Measurements from ENCODE around the gene COL15A1. TPM values are rescaled to one million over a fixed set of nuclear protein-coding genes. Genes with fewer than 3 reads are reported as not detected.

COL15A1 gene
- total RNA-seq, 1 experiment from 2014 or later, result 0.22 TPM

DNA sequence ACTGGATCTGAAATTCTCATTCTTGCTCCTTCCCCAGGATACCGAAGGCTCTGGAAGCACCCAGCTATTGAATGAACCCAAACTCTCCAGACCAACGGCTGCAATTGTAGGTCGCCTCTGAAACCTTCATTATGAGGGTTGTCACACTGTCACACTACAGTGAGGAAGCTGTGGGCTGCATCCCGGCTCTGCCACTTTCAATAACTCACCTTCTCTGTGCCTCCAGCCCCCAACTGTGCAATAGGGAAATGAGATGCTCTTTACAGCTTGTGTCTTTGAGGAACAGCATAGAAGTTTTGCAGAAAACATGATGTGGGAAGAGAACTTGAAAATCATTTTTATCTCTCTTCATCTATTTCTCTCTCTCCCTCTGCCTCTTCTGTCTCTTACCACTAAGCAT lies 91.6 kb downstream of the COL15A1 start (continued):
- no peak for TF ChIP-seq TEAD4 (CRISPR knock-in tag; IDR thresholded peaks at IDR 0.05)
- TF ChIP-seq, protein P1, sequence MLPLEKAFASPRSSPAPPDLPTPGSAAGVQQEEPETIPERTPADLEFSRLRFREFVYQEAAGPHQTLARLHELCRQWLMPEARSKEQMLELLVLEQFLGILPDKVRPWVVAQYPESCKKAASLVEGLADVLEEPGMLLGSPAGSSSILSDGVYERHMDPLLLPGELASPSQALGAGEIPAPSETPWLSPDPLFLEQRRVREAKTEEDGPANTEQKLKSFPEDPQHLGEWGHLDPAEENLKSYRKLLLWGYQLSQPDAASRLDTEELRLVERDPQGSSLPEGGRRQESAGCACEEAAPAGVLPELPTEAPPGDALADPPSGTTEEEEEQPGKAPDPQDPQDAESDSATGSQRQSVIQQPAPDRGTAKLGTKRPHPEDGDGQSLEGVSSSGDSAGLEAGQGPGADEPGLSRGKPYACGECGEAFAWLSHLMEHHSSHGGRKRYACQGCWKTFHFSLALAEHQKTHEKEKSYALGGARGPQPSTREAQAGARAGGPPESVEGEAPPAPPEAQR (CRISPR knock-in tag; IDR thresholded peaks at IDR 0.05), result no peak
- no peak for TF ChIP-seq IRF2 (CRISPR knock-in tag; IDR thresholded peaks at IDR 0.05; ENCODE audit: borderline replicate concordance, low read depth)
- TF ChIP-seq, protein P2, sequence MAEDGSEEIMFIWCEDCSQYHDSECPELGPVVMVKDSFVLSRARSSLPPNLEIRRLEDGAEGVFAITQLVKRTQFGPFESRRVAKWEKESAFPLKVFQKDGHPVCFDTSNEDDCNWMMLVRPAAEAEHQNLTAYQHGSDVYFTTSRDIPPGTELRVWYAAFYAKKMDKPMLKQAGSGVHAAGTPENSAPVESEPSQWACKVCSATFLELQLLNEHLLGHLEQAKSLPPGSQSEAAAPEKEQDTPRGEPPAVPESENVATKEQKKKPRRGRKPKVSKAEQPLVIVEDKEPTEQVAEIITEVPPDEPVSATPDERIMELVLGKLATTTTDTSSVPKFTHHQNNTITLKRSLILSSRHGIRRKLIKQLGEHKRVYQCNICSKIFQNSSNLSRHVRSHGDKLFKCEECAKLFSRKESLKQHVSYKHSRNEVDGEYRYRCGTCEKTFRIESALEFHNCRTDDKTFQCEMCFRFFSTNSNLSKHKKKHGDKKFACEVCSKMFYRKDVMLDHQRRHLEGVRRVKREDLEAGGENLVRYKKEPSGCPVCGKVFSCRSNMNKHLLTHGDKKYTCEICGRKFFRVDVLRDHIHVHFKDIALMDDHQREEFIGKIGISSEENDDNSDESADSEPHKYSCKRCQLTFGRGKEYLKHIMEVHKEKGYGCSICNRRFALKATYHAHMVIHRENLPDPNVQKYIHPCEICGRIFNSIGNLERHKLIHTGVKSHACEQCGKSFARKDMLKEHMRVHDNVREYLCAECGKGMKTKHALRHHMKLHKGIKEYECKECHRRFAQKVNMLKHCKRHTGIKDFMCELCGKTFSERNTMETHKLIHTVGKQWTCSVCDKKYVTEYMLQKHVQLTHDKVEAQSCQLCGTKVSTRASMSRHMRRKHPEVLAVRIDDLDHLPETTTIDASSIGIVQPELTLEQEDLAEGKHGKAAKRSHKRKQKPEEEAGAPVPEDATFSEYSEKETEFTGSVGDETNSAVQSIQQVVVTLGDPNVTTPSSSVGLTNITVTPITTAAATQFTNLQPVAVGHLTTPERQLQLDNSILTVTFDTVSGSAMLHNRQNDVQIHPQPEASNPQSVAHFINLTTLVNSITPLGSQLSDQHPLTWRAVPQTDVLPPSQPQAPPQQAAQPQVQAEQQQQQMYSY (CRISPR knock-in tag; IDR thresholded peaks at IDR 0.05), result no peak

DNA sequence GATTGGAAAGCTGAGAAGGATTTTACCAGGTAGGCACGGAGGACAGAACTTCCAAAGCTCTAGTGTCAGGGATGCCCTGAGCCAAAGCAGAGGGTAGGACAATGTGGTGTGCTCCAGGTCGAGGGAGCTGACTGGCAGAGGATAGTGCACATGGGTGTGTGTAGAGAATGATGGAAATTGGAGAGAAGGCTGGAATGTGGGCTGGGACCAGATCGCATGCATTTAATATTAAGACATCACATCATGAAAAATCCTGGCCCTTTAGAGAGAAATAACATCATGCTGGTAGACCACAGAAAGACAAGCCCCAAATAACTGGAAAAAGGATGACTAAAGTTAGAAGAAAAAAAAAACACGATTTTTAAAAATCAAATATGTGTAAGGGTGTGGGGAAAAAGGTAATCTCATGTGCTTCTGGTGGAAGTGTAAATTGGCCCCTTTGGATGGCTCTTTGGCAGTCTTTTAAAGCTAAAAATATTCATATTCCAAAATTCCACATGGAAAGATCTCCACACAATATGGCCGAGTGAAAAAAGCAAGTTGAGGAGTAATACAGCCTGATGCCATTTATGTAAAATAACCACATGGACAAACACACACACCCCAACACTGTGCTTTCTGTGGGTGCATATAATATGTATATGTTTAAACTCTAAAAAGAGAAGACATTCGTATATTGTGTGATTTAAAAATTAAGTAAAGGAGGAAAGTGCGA lies 94.2 kb downstream of the COL15A1 start:
- no peak for ATAC-seq
- no peak for DNase-seq (ENCODE audit: low spot score)
- Mint-ChIP-seq H3K36me3 (no peaks in the 10 kb centered on the region), H3K9me3 (no peaks in the 10 kb centered on the region), H3K4me3 (no peak overlapping the region), H3K27me3 (ENCODE audit: low read depth) (no peaks in the 10 kb centered on the region), H3K4me1 (no peaks in the 10 kb centered on the region), H3K27ac (no peak overlapping the region)
- ChIA-PET POLR2A (no interaction called here), CTCF (interaction anchor here (1.3 to 2.1 kb wide), 2 partner anchors 63 to 103 kb away, joined by 4 to 5 read pairs; no protein-coding TSS in a partner anchor)
- no peak for TF ChIP-seq RELA (CRISPR knock-in tag; IDR thresholded peaks at IDR 0.05; ENCODE audit: borderline replicate concordance)
- TF ChIP-seq CBFB (CRISPR knock-in tag; IDR thresholded peaks at IDR 0.05; ENCODE audit: low read depth), result no peak
- no peak for TF ChIP-seq TEAD1 (CRISPR knock-in tag; IDR thresholded peaks at IDR 0.05)
- TF ChIP-seq ZNF121 (CRISPR knock-in tag; IDR thresholded peaks at IDR 0.05), result no peak
- TF ChIP-seq, protein P3, sequence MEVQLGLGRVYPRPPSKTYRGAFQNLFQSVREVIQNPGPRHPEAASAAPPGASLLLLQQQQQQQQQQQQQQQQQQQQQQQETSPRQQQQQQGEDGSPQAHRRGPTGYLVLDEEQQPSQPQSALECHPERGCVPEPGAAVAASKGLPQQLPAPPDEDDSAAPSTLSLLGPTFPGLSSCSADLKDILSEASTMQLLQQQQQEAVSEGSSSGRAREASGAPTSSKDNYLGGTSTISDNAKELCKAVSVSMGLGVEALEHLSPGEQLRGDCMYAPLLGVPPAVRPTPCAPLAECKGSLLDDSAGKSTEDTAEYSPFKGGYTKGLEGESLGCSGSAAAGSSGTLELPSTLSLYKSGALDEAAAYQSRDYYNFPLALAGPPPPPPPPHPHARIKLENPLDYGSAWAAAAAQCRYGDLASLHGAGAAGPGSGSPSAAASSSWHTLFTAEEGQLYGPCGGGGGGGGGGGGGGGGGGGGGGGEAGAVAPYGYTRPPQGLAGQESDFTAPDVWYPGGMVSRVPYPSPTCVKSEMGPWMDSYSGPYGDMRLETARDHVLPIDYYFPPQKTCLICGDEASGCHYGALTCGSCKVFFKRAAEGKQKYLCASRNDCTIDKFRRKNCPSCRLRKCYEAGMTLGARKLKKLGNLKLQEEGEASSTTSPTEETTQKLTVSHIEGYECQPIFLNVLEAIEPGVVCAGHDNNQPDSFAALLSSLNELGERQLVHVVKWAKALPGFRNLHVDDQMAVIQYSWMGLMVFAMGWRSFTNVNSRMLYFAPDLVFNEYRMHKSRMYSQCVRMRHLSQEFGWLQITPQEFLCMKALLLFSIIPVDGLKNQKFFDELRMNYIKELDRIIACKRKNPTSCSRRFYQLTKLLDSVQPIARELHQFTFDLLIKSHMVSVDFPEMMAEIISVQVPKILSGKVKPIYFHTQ (CRISPR knock-in tag; IDR thresholded peaks at IDR 0.05), result no peak
- TF ChIP-seq, protein P4, sequence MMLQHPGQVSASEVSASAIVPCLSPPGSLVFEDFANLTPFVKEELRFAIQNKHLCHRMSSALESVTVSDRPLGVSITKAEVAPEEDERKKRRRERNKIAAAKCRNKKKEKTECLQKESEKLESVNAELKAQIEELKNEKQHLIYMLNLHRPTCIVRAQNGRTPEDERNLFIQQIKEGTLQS (CRISPR knock-in tag; conservative IDR thresholded peaks at IDR 0.05), result no peak
- no peak for TF ChIP-seq TEAD4 (CRISPR knock-in tag; IDR thresholded peaks at IDR 0.05)
- no peak for TF ChIP-seq NR1H2 (CRISPR knock-in tag; IDR thresholded peaks at IDR 0.05)
- no peak for TF ChIP-seq RORB (CRISPR knock-in tag; IDR thresholded peaks at IDR 0.05)

DNA sequence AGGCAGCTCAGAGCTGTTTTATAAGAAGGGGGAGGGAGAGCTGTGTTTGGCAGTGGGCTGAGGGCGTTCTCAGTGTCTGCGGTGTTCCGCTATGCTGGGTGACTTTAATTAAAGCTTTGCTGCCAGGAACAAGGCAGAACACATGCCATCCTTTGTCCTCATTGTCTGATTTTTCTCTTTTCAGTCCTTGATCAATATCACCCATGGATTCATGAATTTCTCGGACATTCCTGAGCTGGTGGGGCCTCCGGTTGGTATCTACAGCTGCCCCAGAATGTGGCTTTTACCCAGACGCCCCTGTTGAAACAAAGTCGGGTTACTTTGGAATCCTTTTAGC lies 94.7 kb downstream of the COL15A1 start:
- H3K4me1 Mint-ChIP-seq, result no peaks in the 10 kb centered on the region
- no peaks in the 10 kb centered on the region for H3K36me3 Mint-ChIP-seq
- ATAC-seq, result no peak
- H3K9me3 Mint-ChIP-seq, result no peaks in the 10 kb centered on the region; the same call in 1 of the 2 replicates
- POLR2A ChIA-PET, result no interaction called here
- CTCF ChIA-PET, result interaction anchor here (1.3 to 2.1 kb wide), 4 partner anchors 9 to 102 kb away, joined by 3 to 5 read pairs (median 4); no protein-coding TSS in a partner anchor
- no peaks in the 10 kb centered on the region for H3K27me3 Mint-ChIP-seq (ENCODE audit: low read depth)
- TF ChIP-seq ZNF396 (CRISPR knock-in tag; IDR thresholded peaks at IDR 0.05; ENCODE audit: borderline replicate concordance), result no peak
- TF ChIP-seq RELA (CRISPR knock-in tag; IDR thresholded peaks at IDR 0.05; ENCODE audit: borderline replicate concordance), result no peak
- TF ChIP-seq ATF1 (CRISPR knock-in tag; IDR thresholded peaks at IDR 0.05), result no peak
- no peak for TF ChIP-seq ZNF263 (CRISPR knock-in tag; IDR thresholded peaks at IDR 0.05; ENCODE audit: low read depth)
- no peak for TF ChIP-seq ESRRA (CRISPR knock-in tag; IDR thresholded peaks at IDR 0.05; ENCODE audit: borderline replicate concordance)
- TF ChIP-seq TEAD4 (CRISPR knock-in tag; IDR thresholded peaks at IDR 0.05), result no peak
- no peak for TF ChIP-seq ZNF416 (CRISPR knock-in tag; IDR thresholded peaks at IDR 0.05)
- TF ChIP-seq, protein P5, sequence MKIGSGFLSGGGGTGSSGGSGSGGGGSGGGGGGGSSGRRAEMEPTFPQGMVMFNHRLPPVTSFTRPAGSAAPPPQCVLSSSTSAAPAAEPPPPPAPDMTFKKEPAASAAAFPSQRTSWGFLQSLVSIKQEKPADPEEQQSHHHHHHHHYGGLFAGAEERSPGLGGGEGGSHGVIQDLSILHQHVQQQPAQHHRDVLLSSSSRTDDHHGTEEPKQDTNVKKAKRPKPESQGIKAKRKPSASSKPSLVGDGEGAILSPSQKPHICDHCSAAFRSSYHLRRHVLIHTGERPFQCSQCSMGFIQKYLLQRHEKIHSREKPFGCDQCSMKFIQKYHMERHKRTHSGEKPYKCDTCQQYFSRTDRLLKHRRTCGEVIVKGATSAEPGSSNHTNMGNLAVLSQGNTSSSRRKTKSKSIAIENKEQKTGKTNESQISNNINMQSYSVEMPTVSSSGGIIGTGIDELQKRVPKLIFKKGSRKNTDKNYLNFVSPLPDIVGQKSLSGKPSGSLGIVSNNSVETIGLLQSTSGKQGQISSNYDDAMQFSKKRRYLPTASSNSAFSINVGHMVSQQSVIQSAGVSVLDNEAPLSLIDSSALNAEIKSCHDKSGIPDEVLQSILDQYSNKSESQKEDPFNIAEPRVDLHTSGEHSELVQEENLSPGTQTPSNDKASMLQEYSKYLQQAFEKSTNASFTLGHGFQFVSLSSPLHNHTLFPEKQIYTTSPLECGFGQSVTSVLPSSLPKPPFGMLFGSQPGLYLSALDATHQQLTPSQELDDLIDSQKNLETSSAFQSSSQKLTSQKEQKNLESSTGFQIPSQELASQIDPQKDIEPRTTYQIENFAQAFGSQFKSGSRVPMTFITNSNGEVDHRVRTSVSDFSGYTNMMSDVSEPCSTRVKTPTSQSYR (CRISPR knock-in tag; IDR thresholded peaks at IDR 0.05), result no peak
- TF ChIP-seq TP53 (CRISPR knock-in tag; IDR thresholded peaks at IDR 0.05), result no peak
- no peak for TF ChIP-seq ELF4 (CRISPR knock-in tag; IDR thresholded peaks at IDR 0.05; ENCODE audit: low read depth)
- TF ChIP-seq IRF2 (CRISPR knock-in tag; IDR thresholded peaks at IDR 0.05; ENCODE audit: borderline replicate concordance, low read depth), result no peak
- TF ChIP-seq, protein P6, sequence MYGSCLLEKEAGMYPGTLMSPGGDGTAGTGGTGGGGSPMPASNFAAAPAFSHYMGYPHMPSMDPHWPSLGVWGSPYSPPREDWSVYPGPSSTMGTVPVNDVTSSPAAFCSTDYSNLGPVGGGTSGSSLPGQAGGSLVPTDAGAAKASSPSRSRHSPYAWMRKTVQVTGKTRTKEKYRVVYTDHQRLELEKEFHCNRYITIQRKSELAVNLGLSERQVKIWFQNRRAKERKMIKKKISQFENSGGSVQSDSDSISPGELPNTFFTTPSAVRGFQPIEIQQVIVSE (CRISPR knock-in tag; IDR thresholded peaks at IDR 0.05; ENCODE audit: borderline replicate concordance), result no peak
- no peak overlapping the region for H3K27ac Mint-ChIP-seq
- no peak for DNase-seq (ENCODE audit: low spot score)
- H3K4me3 Mint-ChIP-seq, result no peak overlapping the region

Data from WTC11 (cell line).